ENCODE data around the gene LTF.

The LTF gene

GRCh38 chr3:46489875-46490274 lies 25.2 kb upstream of the LTF start:
- TF ChIP-seq CTCF (IDR thresholded peaks at IDR 0.05; ENCODE audit: control insufficient read depth, extremely low read depth, insufficient read depth): no peak
- H3K4me3 ChIP-seq (ENCODE audit: low read depth, low read length): no peak overlapping the region
- DNase-seq (ENCODE audit: low read depth): no peak

DNA sequence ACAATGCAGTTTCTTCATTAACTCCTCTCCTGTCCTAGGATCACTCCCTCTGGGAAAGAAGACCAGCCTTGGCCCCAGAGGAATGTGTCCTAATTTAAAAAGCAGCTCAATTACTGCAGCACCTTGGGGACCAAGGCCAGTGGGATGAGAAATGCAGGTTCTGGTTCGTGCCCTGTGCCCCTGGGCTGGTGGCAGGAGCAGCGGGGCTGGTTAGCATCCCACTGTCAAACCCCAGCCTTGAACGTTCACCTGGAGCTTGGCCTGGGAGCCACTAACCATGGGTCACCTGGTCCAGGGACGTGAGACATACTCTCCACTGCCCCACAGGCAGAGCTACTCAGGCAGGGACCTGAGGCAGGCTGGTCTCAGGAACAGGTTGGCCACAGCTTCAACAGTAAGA lies 24.7 kb upstream of the LTF start:
- no peak for DNase-seq (ENCODE audit: low read depth)
- no peak for TF ChIP-seq CTCF (IDR thresholded peaks at IDR 0.05; ENCODE audit: control insufficient read depth, extremely low read depth, insufficient read depth)
- no peak overlapping the region for H3K4me3 ChIP-seq (ENCODE audit: low read depth, low read length)

DNA sequence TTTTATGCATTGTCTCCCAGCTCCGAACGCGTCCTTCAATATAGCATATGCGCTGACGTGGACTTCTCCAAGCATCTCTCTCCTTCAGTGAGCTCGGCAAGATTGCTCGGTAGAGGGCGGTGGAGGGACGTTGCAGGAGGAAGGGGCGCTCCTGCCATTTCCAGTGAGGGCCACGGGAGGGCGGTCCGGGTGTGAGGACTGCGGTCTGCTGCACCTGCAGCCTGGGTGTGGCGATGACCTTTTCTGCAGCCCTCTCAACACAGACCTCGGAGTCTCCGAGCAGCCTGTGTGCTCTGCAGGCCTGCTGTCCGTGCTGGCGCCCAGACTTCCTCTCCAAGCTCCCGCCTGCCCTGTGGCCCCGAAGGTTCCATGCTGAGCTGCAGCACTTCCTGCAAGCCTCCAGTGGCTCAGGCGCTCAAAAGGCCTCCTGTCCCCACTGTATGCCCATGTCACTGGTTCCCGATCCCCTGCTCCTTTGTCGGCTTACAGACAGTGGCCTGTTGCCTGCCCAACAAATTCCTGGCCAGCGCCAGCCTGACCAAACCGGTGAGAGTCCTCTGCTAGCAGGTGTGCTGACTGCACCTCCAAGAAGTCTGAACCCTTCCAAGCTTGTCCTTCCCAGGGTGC lies 24.1 kb upstream of the LTF start:
- peak; percentile 76 for DNase-seq (ENCODE audit: low read depth)
- peak; percentile 100 for TF ChIP-seq CTCF (IDR thresholded peaks at IDR 0.05; ENCODE audit: control insufficient read depth, extremely low read depth, insufficient read depth)
- no peak overlapping the region for H3K4me3 ChIP-seq (ENCODE audit: low read depth, low read length)

DNA sequence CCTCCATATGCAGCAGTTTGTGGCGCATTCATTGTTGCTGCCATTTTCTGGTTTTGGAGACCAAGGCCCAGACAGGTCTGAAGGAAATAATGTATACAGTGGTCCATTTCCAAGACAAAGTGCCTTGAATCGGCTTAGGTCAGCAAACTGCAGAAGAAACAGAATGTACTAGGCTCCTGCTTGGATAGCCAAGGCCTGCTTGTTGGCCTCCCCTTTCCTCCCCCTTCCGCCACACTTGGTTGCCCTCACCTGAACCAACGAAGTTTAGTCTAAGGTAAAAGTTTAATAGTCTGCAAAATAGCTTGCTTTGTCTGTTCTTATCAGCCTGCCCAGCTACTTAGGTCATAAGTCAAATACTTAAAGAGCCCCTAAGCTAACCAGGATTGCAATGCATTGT lies 21.1 kb upstream of the LTF start:
- TF ChIP-seq CTCF (IDR thresholded peaks at IDR 0.05; ENCODE audit: control insufficient read depth, extremely low read depth, insufficient read depth): no peak
- H3K4me3 ChIP-seq (ENCODE audit: low read depth, low read length): no peak overlapping the region
- no peak for DNase-seq (ENCODE audit: low read depth)

DNA sequence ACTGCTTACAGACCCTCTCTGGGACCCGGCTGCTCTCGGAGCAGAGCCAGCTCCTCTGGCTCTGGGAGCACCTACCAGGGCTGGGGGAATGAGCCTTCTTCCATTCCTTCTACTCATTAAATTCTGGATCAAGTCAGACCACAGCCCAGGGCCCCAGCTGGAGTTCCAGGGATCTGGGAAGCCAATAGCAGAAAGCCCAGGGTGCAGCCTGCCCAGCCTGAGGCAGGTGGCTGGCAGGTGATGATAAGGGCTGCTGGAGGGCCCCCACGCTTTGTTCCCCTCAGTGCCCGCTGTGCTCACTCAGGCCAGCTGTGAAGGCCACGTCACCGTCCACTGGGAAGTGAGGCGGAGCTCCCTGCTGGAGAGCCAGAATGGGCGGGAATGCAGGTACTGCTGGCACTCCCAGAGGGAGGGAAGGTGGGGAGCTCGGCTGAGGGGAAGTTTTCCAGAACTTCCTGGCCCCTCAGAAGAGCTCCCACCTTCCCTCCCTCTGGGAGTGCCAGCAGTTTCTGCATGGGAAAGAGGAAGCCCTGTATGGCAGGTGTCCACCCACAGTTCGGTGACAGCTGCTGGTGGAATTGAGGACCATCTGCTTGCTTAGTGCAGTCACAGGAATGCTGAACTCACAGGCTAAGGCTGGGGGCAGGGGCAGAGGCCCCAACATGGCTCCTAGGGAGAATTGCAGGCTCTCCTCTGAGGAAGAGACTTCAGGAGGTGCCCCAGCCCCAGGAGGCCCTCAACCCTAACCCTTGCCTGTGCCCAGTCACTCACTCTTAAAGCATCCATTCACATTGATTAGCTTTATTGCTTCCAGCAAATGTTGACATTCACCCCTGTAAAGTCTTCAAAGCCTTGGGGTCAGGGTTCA lies 20.4 kb upstream of the LTF start:
- DNase-seq (ENCODE audit: low read depth): no peak
- no peak for TF ChIP-seq CTCF (IDR thresholded peaks at IDR 0.05; ENCODE audit: control insufficient read depth, extremely low read depth, insufficient read depth)

DNA sequence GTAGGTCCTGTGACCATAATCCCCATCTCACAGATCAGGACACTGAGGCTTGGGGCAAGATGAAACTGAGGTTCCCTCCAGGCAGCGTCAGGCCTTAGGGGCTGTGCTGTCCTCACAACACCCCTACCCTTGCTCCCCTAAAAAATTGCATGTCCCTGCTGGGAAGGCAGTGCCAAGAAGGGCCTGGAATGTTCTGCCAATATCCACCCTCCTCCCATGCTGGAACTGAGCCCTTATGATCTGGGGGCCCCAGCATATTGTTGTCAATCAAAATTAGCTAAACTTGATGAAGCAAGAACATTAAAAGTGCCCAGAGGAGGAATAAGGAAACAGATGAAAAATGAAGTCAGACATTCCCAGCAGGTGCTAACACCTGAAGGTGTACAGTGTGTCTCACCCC lies 19.7 kb upstream of the LTF start:
- DNase-seq (ENCODE audit: low read depth): no peak
- no peak for TF ChIP-seq CTCF (IDR thresholded peaks at IDR 0.05; ENCODE audit: control insufficient read depth, extremely low read depth, insufficient read depth)
- H3K4me3 ChIP-seq (ENCODE audit: low read depth, low read length): no peak overlapping the region

More for the DNA sequence above, 20.4 kb upstream of the LTF start:
- H3K4me3 ChIP-seq (ENCODE audit: low read depth, low read length): no peak overlapping the region

Data from LNCaP clone FGC (cell line).